Tibial nerve (tissue), 4 donors: ENCODE measurements around the gene KRT36. TPM values are rescaled to one million over a fixed set of nuclear protein-coding genes. Genes with fewer than 3 reads are reported as not detected.
A peak's percentile ranks its signal among the peaks of the same experiment; 100 is the strongest.

Experiments used
- DNase-seq, 2 donors: peaks; one replicate each; pipeline ENCODE4 v3.0.0-alpha.2; 2019; ENCODE audit warnings: low spot score in 2 of 2
- H3K27ac ChIP-seq, 4 donors: fragments of 200-600 bp; sonication (generic) in 3 of 4; one replicate each; pipeline ENCODE4 v1.5.1; 2017 to 2019; ENCODE audit warnings: mild to moderate bottlenecking in 1 of 4
- H3K27me3 ChIP-seq, 2 donors: fragments of 200-600 bp; sonication (generic) in 1 of 2; one replicate each; pipeline versions ENCODE4 v1.5.1 to v1.6.0; 2017 to 2019
- H3K36me3 ChIP-seq, 3 donors: fragments of 200-600 bp; sonication (generic); one replicate each; pipeline ENCODE4 v1.5.1; 2018 to 2019
- H3K4me1 ChIP-seq, 4 donors: fragments of 200-600 bp; sonication (generic) in 3 of 4; one replicate each; pipeline ENCODE4 v1.5.1; 2017 to 2019
- H3K4me3 ChIP-seq, 4 donors: fragments of 200-600 bp; sonication (generic) in 3 of 4; one replicate each; pipeline ENCODE4 v1.5.1; 2017 to 2019; ENCODE audit warnings: mild to moderate bottlenecking in 1 of 4, moderate library complexity in 1 of 4
- H3K9me3 ChIP-seq, 4 donors: fragments of 200-600 bp; sonication (generic) in 3 of 4; one replicate each; pipeline ENCODE4 v1.5.1; 2017 to 2019
- EP300 ChIP-seq, 2 donors: sonication (generic); formaldehyde crosslinking; IDR thresholded peaks; one replicate each; pipeline ENCODE4 v1.6.1; 2017; ENCODE audit warnings: antibody characterized with exemption in 2 of 2, mild to moderate bottlenecking in 1 of 2
- POLR2A ChIP-seq, 2 donors: fragments of 450-650 bp; IDR thresholded peaks; one replicate each; pipeline ENCODE4 v1.6.1; 2017; ENCODE audit warnings: antibody characterized with exemption in 2 of 2, mild to moderate bottlenecking in 2 of 2, moderate library complexity in 2 of 2
- WGBS, 2 donors: methylation state at CpG; one replicate each; pipeline ENCODE4 v1.1.5; 2018; 5-methylcytosine and 5-hydroxymethylcytosine counted together
- total RNA-seq, 4 donors: library from RNA; depleted of rRNA; stranded (reverse); fragments of >200 nt; gene quantifications; one replicate each; pipeline ENCODE4 v1.1.0, GENCODE V29; 2016
- TF ChIP-seq, protein P1 (sequence below), 5 experiments: fragments of 200-600 bp in 3 of 5; fragments of 450-650 bp in 2 of 5; sonication (generic) in 3 of 5; IDR thresholded peaks; one replicate each; pipeline ENCODE4 v1.5.1; 2016 to 2019; ENCODE audit warnings: antibody characterized with exemption in 5 of 5, mild to moderate bottlenecking in 3 of 5, moderate library complexity in 2 of 5

The KRT36 gene
- under 1 TPM in 1 of 4 donors, not detected in 3; 0.42 TPM for total RNA-seq

DNA sequence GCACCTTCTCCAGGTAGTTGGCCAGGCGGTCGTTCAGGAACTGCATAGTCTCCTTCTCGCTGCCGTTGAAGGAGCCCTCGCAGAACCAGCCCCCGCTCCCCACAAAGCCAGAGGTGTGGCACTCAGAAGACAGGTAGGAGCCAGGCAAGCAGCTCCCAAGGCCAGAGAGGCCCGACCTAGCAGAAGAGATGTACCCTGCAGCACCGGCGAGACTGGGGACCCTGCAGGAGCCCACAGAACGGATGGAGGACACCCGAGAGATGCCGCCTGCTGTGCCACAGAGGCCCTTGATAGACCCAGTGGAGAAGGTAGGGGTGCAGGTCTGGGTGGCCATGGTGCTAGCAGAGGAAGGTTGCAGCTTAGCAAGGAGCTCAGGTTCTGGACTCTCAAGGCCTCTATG, at the start of gene KRT36:
TSS of gene KRT36 (minus strand) at position 380 of the 400 bp plus-strand sequence. CDS start at position 334, 46 bp downstream.
- H3K4me1 ChIP-seq, result peaks cover 0 to 23% (median 7%) of the 10 kb centered on the region in 4 donors
- no peak within 1 kb of the TSS for H3K27ac ChIP-seq
- H3K9me3 ChIP-seq, result no peaks in the 10 kb centered on the region
- H3K36me3 ChIP-seq, result no peaks in the 10 kb centered on the region
- H3K4me3 ChIP-seq, result no peak within 1 kb of the TSS
- H3K27me3 ChIP-seq, result no peaks in the 10 kb centered on the region
- no peak for DNase-seq
- 93 to 95% methylated on average over 6 to 12 of the region's 12 CpGs for WGBS, 2 donors
- TF ChIP-seq POLR2A (IDR thresholded peaks at IDR 0.05) (no peak), EP300 (IDR thresholded peaks at IDR 0.05) (no peak)
- TF ChIP-seq, protein P1, sequence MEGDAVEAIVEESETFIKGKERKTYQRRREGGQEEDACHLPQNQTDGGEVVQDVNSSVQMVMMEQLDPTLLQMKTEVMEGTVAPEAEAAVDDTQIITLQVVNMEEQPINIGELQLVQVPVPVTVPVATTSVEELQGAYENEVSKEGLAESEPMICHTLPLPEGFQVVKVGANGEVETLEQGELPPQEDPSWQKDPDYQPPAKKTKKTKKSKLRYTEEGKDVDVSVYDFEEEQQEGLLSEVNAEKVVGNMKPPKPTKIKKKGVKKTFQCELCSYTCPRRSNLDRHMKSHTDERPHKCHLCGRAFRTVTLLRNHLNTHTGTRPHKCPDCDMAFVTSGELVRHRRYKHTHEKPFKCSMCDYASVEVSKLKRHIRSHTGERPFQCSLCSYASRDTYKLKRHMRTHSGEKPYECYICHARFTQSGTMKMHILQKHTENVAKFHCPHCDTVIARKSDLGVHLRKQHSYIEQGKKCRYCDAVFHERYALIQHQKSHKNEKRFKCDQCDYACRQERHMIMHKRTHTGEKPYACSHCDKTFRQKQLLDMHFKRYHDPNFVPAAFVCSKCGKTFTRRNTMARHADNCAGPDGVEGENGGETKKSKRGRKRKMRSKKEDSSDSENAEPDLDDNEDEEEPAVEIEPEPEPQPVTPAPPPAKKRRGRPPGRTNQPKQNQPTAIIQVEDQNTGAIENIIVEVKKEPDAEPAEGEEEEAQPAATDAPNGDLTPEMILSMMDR (IDR thresholded peaks at IDR 0.05), result no peak

DNA sequence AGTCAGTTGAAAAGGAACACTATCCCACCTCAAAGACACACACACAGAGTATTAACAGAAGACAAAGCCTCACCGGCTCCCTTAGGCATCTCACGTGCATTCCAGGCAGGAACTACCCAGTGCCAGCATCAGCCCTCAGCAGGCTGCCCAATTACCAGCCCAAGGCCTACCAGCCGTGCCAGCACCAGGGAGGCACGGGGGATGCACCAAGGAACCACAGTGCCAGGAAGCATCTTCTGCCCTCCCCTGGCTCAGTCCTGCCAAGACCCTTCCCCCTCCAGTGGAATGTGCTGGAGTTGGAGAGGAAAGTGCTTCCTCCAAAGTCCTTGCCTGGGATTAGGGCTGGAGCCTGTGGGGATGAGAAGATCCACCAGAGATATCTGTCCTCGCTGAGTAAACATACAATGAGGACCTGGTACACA, 49.4 kb upstream of the KRT36 start:
- no peak for TF ChIP-seq POLR2A (IDR thresholded peaks at IDR 0.05)
- TF ChIP-seq, protein P1 (IDR thresholded peaks at IDR 0.05), result no peak
- no peak for TF ChIP-seq EP300 (IDR thresholded peaks at IDR 0.05)
- peak overlapping the region in 1 of 4 donors; percentile 40 for H3K27ac ChIP-seq
- H3K4me3 ChIP-seq, result no peak overlapping the region
- peaks cover 0 to 3% (median 0%) of the 10 kb centered on the region in 4 donors for H3K4me1 ChIP-seq
- H3K27me3 ChIP-seq, result no peaks in the 10 kb centered on the region
- DNase-seq, result no peak
- H3K36me3 ChIP-seq, result no peaks in the 10 kb centered on the region
- H3K9me3 ChIP-seq, result no peaks in the 10 kb centered on the region
- WGBS, 2 donors, result 58 to 84% methylated on average over 5 of the region's 5 CpGs

DNA sequence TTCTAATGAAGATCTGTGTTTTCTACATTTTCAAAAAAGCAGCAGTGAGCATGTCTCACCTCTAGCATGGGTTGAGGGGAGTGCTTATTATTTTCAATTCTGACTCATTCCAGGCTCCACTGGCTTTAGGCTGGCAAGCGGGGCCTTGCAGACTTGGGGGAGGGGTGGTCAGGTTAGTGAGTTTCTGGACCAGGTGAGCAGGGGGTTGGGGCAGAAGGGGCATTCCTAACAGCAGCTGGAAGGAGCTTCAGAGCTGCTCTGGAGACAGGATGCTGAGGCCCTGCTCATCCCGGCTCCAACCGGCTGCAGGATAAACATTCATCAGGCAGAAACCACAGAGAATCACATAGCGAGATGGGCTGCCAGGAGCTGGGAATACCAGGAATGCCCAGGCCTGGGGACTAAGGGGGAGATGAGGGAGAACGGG, 48.9 kb upstream of the KRT36 start:
- H3K27me3 ChIP-seq, result no peaks in the 10 kb centered on the region
- no peaks in the 10 kb centered on the region for H3K9me3 ChIP-seq
- TF ChIP-seq EP300 (IDR thresholded peaks at IDR 0.05) (no peak), POLR2A (IDR thresholded peaks at IDR 0.05) (no peak)
- TF ChIP-seq, protein P1 (IDR thresholded peaks at IDR 0.05), result no peak
- WGBS, 2 donors, result 74 to 78% methylated on average over 5 of the region's 5 CpGs
- H3K27ac ChIP-seq, result peak overlapping the region in 1 of 4 donors; percentile 40
- no peak for DNase-seq
- peaks cover 0 to 3% (median 0%) of the 10 kb centered on the region in 4 donors for H3K4me1 ChIP-seq
- H3K36me3 ChIP-seq, result no peaks in the 10 kb centered on the region
- H3K4me3 ChIP-seq, result no peak overlapping the region

DNA sequence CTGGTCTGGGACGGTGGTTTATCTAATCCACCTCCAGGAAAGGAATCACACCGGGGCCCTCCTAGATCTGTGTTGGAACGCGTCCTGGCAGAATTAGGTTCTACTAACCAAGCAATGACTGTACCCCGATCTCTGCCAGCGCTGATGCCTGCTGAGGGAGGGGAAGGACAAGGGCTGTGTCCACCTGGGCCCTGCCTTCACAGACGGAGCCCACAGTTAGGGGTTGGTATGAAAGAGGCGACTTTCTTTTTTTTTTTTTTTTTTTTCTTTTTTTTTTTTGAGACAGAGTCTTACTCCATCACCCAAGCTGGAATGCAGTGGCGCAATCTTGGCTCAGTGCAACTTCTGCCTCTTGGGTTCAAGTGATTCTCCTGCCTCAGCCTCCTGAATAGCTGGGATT, 48.3 kb upstream of the KRT36 start:
- no peaks in the 10 kb centered on the region for H3K27me3 ChIP-seq
- 91 to 98% methylated on average over 9 of the region's 9 CpGs for WGBS, 2 donors
- H3K27ac ChIP-seq, result no peak overlapping the region
- no peak overlapping the region for H3K4me3 ChIP-seq
- DNase-seq, result no peak
- TF ChIP-seq EP300 (IDR thresholded peaks at IDR 0.05), result no peak
- TF ChIP-seq POLR2A (IDR thresholded peaks at IDR 0.05), result no peak
- TF ChIP-seq, protein P1 (IDR thresholded peaks at IDR 0.05), result no peak
- peaks cover 0 to 3% (median 0%) of the 10 kb centered on the region in 4 donors for H3K4me1 ChIP-seq
- no peaks in the 10 kb centered on the region for H3K36me3 ChIP-seq
- H3K9me3 ChIP-seq, result no peaks in the 10 kb centered on the region

DNA sequence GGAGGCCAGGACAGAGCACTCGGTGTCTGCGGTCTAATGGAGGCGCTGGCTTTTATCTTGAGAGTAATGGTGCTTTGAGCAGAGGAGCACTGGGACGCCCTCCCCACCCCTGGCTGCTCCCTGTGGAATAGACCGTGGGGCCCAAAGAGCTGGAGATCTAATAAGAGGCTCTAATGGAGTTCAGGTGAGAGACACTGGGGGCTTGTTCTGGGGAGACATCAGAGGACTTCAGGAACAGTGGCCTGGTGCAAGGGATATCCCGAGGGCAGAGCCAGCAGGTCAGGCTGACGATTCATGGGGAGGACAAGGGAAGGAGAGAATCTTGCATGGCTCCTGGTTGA, 47.9 kb upstream of the KRT36 start:
- no peak overlapping the region for H3K4me3 ChIP-seq
- no peaks in the 10 kb centered on the region for H3K9me3 ChIP-seq
- 76 to 82% methylated on average over 7 of the region's 7 CpGs for WGBS, 2 donors
- no peaks in the 10 kb centered on the region for H3K27me3 ChIP-seq
- H3K4me1 ChIP-seq, result peaks cover 0 to 3% (median 0%) of the 10 kb centered on the region in 4 donors
- no peaks in the 10 kb centered on the region for H3K36me3 ChIP-seq
- TF ChIP-seq, protein P1 (IDR thresholded peaks at IDR 0.05), result no peak
- no peak for TF ChIP-seq POLR2A (IDR thresholded peaks at IDR 0.05)
- TF ChIP-seq EP300 (IDR thresholded peaks at IDR 0.05), result no peak
- H3K27ac ChIP-seq, result no peak overlapping the region
- no peak for DNase-seq
